Parathyroid adenoma (tissue), 2 donors: ENCODE measurements around the gene METTL23.

Source experiments
- H2AFZ ChIP-seq: fragments of 300-600 bp; sonication (generic); one replicate; pipeline ENCODE4 v1.7.0; 2017; ENCODE audit warnings: antibody characterized with exemption, mild to moderate bottlenecking
- H3K27ac ChIP-seq: fragments of 300-600 bp; sonication (generic); one replicate; pipeline ENCODE4 v1.7.0; 2017
- H3K27me3 ChIP-seq: fragments of 300-600 bp; sonication (generic); one replicate; pipeline ENCODE4 v1.7.0; 2017; ENCODE audit warnings: low read length; ENCODE audit not compliant: control insufficient read depth, insufficient read depth
- H3K36me3 ChIP-seq: fragments of 300-600 bp; sonication (generic); one replicate; pipeline ENCODE4 v1.7.0; 2017; ENCODE audit warnings: low read length; ENCODE audit not compliant: control insufficient read depth, insufficient read depth
- H3K4me1 ChIP-seq: fragments of 300-600 bp; sonication (generic); one replicate; pipeline ENCODE4 v1.7.0; 2017; ENCODE audit warnings: control low read depth
- H3K4me2 ChIP-seq: fragments of 300-600 bp; sonication (generic); one replicate; pipeline ENCODE4 v1.7.0; 2017; ENCODE audit warnings: low read length
- H3K4me3 ChIP-seq: fragments of 300-600 bp; sonication (generic); one replicate; pipeline ENCODE4 v1.7.0; 2017; ENCODE audit warnings: low read depth, low read length
- H3K79me2 ChIP-seq: fragments of 300-600 bp; sonication (generic); one replicate; pipeline ENCODE4 v1.7.0; 2017; ENCODE audit warnings: control low read depth
- H3K9ac ChIP-seq: fragments of 300-600 bp; sonication (generic); one replicate; pipeline ENCODE4 v1.7.0; 2017; ENCODE audit warnings: mild to moderate bottlenecking
- H3K9me3 ChIP-seq: fragments of 300-600 bp; sonication (generic); one replicate; pipeline ENCODE4 v1.7.0; 2017; ENCODE audit warnings: low read length; ENCODE audit not compliant: control insufficient read depth
- TF ChIP-seq, protein P1 (sequence below): fragments of 300-600 bp; sonication (generic); IDR thresholded peaks from one replicate; pipeline ENCODE4 v1.7.0; 2017; ENCODE audit warnings: antibody characterized with exemption, mild to moderate bottlenecking
- donor health status: primary hyperparathyroidism.

The METTL23 gene

DNA sequence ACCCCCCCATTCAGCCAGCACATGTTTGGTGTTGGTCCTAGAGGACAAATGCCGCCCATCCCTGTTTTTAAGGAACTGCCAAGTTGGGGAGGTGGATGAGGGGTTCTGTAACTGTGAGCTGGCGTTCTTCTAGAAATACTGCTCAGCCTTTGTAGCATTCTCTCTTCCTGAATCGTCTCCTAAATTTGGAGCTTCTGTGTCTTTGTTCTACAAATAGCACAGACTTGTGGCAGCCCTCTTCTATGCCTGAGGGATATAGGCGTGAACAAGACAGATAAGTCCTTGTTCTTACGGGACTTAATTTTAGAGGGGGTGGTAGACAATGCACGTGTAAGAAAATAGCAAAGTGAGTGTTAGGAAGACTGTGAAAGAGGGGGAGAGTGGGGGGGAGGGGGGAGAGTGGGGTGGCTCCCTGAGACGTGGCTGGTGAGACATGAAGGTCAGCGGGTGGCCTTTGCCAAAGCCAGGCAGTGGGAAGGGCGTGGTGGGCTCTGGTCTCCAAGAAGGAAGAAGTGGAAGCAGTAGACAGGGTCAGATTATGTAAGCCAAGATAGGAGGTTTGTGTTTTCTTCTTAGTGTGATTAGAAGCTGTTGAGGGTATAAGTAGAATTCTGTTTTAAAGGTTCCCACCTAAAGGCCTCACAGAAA lies 21.2 kb downstream of the METTL23 start:
- H3K9me3 ChIP-seq = no peaks in the 10 kb centered on the region
- H3K9ac ChIP-seq = no peak overlapping the region
- H2AFZ ChIP-seq = no peak overlapping the region
- H3K4me3 ChIP-seq = no peak overlapping the region
- no peaks in the 10 kb centered on the region for H3K79me2 ChIP-seq
- TF ChIP-seq, protein P1, sequence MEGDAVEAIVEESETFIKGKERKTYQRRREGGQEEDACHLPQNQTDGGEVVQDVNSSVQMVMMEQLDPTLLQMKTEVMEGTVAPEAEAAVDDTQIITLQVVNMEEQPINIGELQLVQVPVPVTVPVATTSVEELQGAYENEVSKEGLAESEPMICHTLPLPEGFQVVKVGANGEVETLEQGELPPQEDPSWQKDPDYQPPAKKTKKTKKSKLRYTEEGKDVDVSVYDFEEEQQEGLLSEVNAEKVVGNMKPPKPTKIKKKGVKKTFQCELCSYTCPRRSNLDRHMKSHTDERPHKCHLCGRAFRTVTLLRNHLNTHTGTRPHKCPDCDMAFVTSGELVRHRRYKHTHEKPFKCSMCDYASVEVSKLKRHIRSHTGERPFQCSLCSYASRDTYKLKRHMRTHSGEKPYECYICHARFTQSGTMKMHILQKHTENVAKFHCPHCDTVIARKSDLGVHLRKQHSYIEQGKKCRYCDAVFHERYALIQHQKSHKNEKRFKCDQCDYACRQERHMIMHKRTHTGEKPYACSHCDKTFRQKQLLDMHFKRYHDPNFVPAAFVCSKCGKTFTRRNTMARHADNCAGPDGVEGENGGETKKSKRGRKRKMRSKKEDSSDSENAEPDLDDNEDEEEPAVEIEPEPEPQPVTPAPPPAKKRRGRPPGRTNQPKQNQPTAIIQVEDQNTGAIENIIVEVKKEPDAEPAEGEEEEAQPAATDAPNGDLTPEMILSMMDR = no peak
- H3K4me2 ChIP-seq = no peak overlapping the region
- H3K27me3 ChIP-seq = no peaks in the 10 kb centered on the region
- H3K27ac ChIP-seq = no peak overlapping the region
- H3K4me1 ChIP-seq = no peaks in the 10 kb centered on the region
- no peaks in the 10 kb centered on the region for H3K36me3 ChIP-seq

- H3K27ac ChIP-seq = no peak overlapping the region
These were observed 22.0 kb downstream of the METTL23 start for GRCh38 chr17:76748657-76749056.

GRCh38 chr17:76751416-76751993 lies 24.9 kb downstream of the METTL23 start:
- Histone ChIP-seq H3K36me3 (no peaks in the 10 kb centered on the region), H3K4me3 (no peak overlapping the region), H3K79me2 (no peaks in the 10 kb centered on the region), H3K4me1 (peaks cover 2% of the 10 kb centered on the region), H3K4me2 (no peak overlapping the region), H3K9me3 (no peaks in the 10 kb centered on the region), H2AFZ (no peak overlapping the region), H3K27me3 (no peaks in the 10 kb centered on the region), H3K9ac (no peak overlapping the region), H3K27ac (no peak overlapping the region)
- TF ChIP-seq, protein P1 = no peak

More at GRCh38 chr17:76748657-76749056, 22.0 kb downstream of the METTL23 start:
- TF ChIP-seq, protein P1 = no peak
- Histone ChIP-seq H3K36me3 (no peaks in the 10 kb centered on the region), H2AFZ (no peak overlapping the region), H3K4me3 (no peak overlapping the region), H3K4me2 (no peak overlapping the region), H3K79me2 (no peaks in the 10 kb centered on the region), H3K9me3 (no peaks in the 10 kb centered on the region), H3K4me1 (no peaks in the 10 kb centered on the region), H3K27me3 (no peaks in the 10 kb centered on the region), H3K9ac (no peak overlapping the region)

DNA sequence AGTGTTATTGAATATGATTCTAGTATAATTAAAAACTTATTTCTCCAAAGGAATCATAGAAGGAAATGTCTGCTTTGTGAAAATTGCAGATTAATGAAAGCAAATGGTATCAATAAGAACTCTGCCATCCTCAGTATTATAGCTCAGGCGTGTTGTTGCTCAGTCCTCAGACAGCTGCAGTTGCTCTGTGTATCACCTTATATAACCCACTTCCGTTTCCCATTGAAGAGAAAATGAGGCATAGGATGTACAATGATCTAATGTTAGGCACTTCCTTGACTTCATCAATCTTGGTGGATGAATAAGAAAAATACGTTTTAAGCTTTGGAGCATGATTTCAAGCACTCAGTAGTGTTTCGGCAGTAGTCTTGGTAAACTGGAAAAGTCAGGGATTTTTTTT lies 25.4 kb downstream of the METTL23 start:
- Histone ChIP-seq H3K4me2 (no peak overlapping the region), H2AFZ (no peak overlapping the region), H3K27ac (no peak overlapping the region), H3K27me3 (no peaks in the 10 kb centered on the region), H3K9ac (no peak overlapping the region), H3K4me1 (peaks cover 2% of the 10 kb centered on the region), H3K36me3 (no peaks in the 10 kb centered on the region), H3K4me3 (no peak overlapping the region), H3K79me2 (no peaks in the 10 kb centered on the region), H3K9me3 (no peaks in the 10 kb centered on the region)
- TF ChIP-seq, protein P1 = no peak
